ENCODE data around the gene PCCA. TPM values are rescaled to one million over a fixed set of nuclear protein-coding genes. Genes with fewer than 3 reads are reported as not detected.

PCCA gene
- total RNA-seq, 5 donors from 2014 or later (not counting 1 experiment from before 2014, with no cell fraction given), result 7.6 to 16.8 (median 10.2) TPM

DNA sequence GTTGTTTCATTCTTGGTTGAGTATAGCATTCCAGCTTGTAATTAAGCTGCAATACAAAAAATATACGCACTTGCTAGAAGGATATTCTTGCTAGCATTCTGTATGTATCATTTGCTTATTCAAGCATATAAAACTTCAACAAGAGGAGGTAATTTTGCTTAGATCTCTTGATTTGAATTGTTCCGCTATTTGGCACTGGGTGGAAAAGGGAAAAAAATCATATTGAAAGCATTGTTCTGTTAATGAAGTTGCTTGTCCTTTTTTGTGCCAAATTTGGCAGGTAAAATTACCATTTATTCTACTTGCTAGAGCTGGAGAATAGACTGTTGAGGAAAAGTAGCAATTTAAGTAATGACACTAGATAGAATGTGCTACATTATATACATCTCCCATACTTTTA lies 309.5 kb downstream of the PCCA start:
- no peak for DNase-seq
- no peak for ATAC-seq (replicated peaks in 1 of 4)
- Mint-ChIP-seq H3K9me3 (peaks cover 10 to 20% (median 10%) of the 10 kb centered on the region in 3 donors), H3K27ac (no peak overlapping the region), H3K4me3 (no peak overlapping the region), H3K4me1 (peaks cover 4 to 14% (median 13%) of the 10 kb centered on the region in 3 donors), H3K36me3 (peaks cover 40% of the 10 kb centered on the region), H3K27me3 (no peaks in the 10 kb centered on the region)
- Histone ChIP-seq H3K27ac (ENCODE audit: low read length) (no peak overlapping the region), H3K9me3 (no peaks in the 10 kb centered on the region), H3K4me3 (ENCODE audit: control insufficient read depth in 1 of 2, extremely low read depth in 1 of 2, low read length in 1 of 2) (no peak overlapping the region), H3K27me3 (replicated peaks in 1 of 2; ENCODE audit: control insufficient read depth in 2 of 2, extremely low read depth in 1 of 2, insufficient read depth in 2 of 2, low read length in 1 of 2) (no peaks in the 10 kb centered on the region), H3K4me1 (ENCODE audit: control insufficient read depth in 1 of 2, extremely low read depth in 1 of 2, insufficient read depth in 2 of 2, low read length in 2 of 2) (no peaks in the 10 kb centered on the region), H3K36me3 (ENCODE audit: control insufficient read depth in 2 of 2, extremely low read depth in 1 of 2, insufficient read depth in 1 of 2, low read length in 1 of 2) (no peaks in the 10 kb centered on the region)
- CTCF ChIA-PET, result no interaction called here
- no CpG with 5 or more reads among the region's 2 CpGs for WGBS (ENCODE audit: insufficient coverage)
- POLR2A ChIA-PET, result interaction anchor here in 1 of 2 donors (0.6 kb wide), 1 partner anchor 688 kb away, joined by 3 read pairs; no protein-coding TSS in a partner anchor

GRCh38 chr13:100399455-100399854 lies 310.6 kb downstream of the PCCA start:
- no peak for ATAC-seq (replicated peaks in 1 of 4)
- Histone ChIP-seq H3K4me1 (ENCODE audit: control insufficient read depth in 1 of 2, extremely low read depth in 1 of 2, insufficient read depth in 2 of 2, low read length in 2 of 2) (no peaks in the 10 kb centered on the region), H3K27ac (ENCODE audit: low read length) (no peak overlapping the region), H3K27me3 (replicated peaks in 1 of 2; ENCODE audit: control insufficient read depth in 2 of 2, extremely low read depth in 1 of 2, insufficient read depth in 2 of 2, low read length in 1 of 2) (no peaks in the 10 kb centered on the region), H3K36me3 (ENCODE audit: control insufficient read depth in 2 of 2, extremely low read depth in 1 of 2, insufficient read depth in 1 of 2, low read length in 1 of 2) (no peaks in the 10 kb centered on the region), H3K9me3 (no peaks in the 10 kb centered on the region), H3K4me3 (ENCODE audit: control insufficient read depth in 1 of 2, extremely low read depth in 1 of 2, low read length in 1 of 2) (no peak overlapping the region)
- ChIA-PET CTCF (no interaction called here), POLR2A (no interaction called here)
- no peak for DNase-seq
- no peaks in the 10 kb centered on the region for H3K27me3 Mint-ChIP-seq
- peaks cover 3 to 5% (median 4%) of the 10 kb centered on the region in 3 donors for H3K4me1 Mint-ChIP-seq
- WGBS (ENCODE audit: insufficient coverage), result no CpG with 5 or more reads among the region's 1 CpG
- H3K9me3 Mint-ChIP-seq, result peaks cover 10 to 29% (median 14%) of the 10 kb centered on the region in 3 donors
- no peak overlapping the region for H3K27ac Mint-ChIP-seq
- H3K4me3 Mint-ChIP-seq, result no peak overlapping the region
- H3K36me3 Mint-ChIP-seq, result peaks cover 50% of the 10 kb centered on the region

- Histone ChIP-seq H3K36me3 (ENCODE audit: control insufficient read depth in 2 of 2, extremely low read depth in 1 of 2, insufficient read depth in 1 of 2, low read length in 1 of 2) (no peaks in the 10 kb centered on the region), H3K27me3 (replicated peaks in 1 of 2; ENCODE audit: control insufficient read depth in 2 of 2, extremely low read depth in 1 of 2, insufficient read depth in 2 of 2, low read length in 1 of 2) (no peaks in the 10 kb centered on the region), H3K27ac (ENCODE audit: low read length) (no peak overlapping the region), H3K9me3 (peaks cover 2% of the 10 kb centered on the region), H3K4me3 (ENCODE audit: control insufficient read depth in 1 of 2, extremely low read depth in 1 of 2, low read length in 1 of 2) (no peak overlapping the region), H3K4me1 (ENCODE audit: control insufficient read depth in 1 of 2, extremely low read depth in 1 of 2, insufficient read depth in 2 of 2, low read length in 2 of 2) (no peaks in the 10 kb centered on the region)
- H3K9me3 Mint-ChIP-seq, result peaks cover 14 to 42% (median 36%) of the 10 kb centered on the region in 3 donors
- H3K27ac Mint-ChIP-seq, result no peak overlapping the region
- 92% methylated on average over 4 of the region's 6 CpGs for WGBS (ENCODE audit: insufficient coverage)
- no peaks in the 10 kb centered on the region for H3K27me3 Mint-ChIP-seq
- ChIA-PET CTCF (no interaction called here), POLR2A (interaction anchor here in 1 of 2 donors (0.6 kb wide), 1 partner anchor 645 kb away, joined by 3 read pairs; no protein-coding TSS in a partner anchor)
- no peak overlapping the region for H3K4me3 Mint-ChIP-seq
- peaks cover 60% of the 10 kb centered on the region for H3K36me3 Mint-ChIP-seq
- DNase-seq (no peak), ATAC-seq (replicated peaks in 1 of 4) (no peak)
- H3K4me1 Mint-ChIP-seq, result peaks cover 0 to 5% (median 0%) of the 10 kb centered on the region in 3 donors
Measured at GRCh38 chr13:100403675-100404074, 314.8 kb downstream of the PCCA start.

DNA sequence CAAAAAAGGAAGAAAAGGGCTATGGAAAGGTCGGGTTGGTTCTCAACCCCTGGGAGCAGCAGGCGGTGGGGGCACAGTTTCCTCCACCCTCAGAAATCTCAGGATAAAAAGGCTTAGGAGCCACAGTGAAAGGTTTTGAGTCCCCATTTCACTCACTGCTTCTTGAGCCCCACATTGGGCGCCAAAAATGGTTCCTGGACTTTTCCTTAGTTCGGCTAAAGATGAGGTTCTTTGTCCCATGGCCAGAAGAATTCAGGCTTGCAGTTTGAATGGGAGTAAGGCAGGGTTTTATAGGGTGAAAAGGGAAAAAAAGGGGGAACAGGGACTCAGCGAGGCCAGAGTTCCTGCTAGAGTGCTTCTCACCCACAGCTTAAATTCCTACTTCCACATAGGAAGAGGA lies 320.2 kb downstream of the PCCA start:
- ChIA-PET POLR2A (no interaction called here), CTCF (no interaction called here)
- no peak overlapping the region for H3K27ac ChIP-seq (ENCODE audit: low read length)
- Mint-ChIP-seq H3K27me3 (no peaks in the 10 kb centered on the region), H3K36me3 (peaks cover 46% of the 10 kb centered on the region), H3K9me3 (peaks cover 9 to 47% (median 40%) of the 10 kb centered on the region in 3 donors), H3K4me1 (no peaks in the 10 kb centered on the region), H3K27ac (no peak overlapping the region), H3K4me3 (no peak overlapping the region)
- H3K27me3 ChIP-seq (replicated peaks in 1 of 2; ENCODE audit: control insufficient read depth in 2 of 2, extremely low read depth in 1 of 2, insufficient read depth in 2 of 2, low read length in 1 of 2), result no peaks in the 10 kb centered on the region
- no peaks in the 10 kb centered on the region for H3K4me1 ChIP-seq (ENCODE audit: control insufficient read depth in 1 of 2, extremely low read depth in 1 of 2, insufficient read depth in 2 of 2, low read length in 2 of 2)
- no peak for ATAC-seq (replicated peaks in 1 of 4)
- no peak for DNase-seq
- H3K36me3 ChIP-seq (ENCODE audit: control insufficient read depth in 2 of 2, extremely low read depth in 1 of 2, insufficient read depth in 1 of 2, low read length in 1 of 2), result no peaks in the 10 kb centered on the region
- H3K9me3 ChIP-seq, result peaks cover 9% of the 10 kb centered on the region
- H3K4me3 ChIP-seq (ENCODE audit: control insufficient read depth in 1 of 2, extremely low read depth in 1 of 2, low read length in 1 of 2), result no peak overlapping the region
- WGBS (ENCODE audit: insufficient coverage), result 100% methylated on average over 1 of the region's 5 CpGs

DNA sequence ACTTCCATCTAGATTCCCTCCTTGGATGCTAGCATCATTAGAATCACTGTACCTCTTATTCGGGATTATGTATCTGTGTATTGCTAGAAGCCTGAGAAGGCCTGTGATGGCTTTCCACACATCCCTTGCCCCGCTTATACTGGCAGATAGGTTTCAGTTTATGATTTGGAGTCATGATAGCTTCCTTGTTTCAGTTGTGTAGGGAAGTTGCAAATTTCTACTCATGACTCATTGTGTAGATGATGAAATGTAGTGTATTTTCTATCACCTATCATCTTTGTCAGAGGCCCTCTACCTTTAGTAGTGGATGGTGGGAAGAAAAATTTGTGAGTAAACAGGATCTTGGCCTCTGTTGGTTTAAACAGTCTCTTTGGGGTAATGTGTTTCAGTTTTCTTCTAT lies 334.5 kb downstream of the PCCA start:
- H3K27ac ChIP-seq (ENCODE audit: low read length), result no peak overlapping the region
- H3K9me3 Mint-ChIP-seq, result peaks cover 0 to under 1% (median under 1%) of the 10 kb centered on the region in 3 donors

DNA sequence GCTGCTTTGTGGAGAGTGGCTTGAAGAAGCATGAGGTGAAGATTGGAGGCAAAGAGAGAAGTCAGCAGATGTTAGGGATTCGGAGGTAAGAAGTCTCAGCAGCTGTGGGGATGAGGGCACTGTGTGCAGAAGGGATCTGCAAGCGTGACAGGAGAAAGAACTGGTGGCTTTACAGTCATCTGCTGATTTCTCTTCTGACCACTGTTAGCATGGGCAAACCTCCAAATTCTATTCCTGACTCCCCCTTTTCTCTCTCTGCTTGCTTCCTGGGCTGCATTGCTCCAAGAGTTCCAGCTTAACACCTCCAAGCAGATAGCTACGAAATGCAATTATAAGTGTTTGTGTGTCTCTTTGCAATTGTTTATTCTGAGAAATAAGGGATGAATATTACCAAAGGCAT lies 340.1 kb downstream of the PCCA start:
- CTCF ChIA-PET, result no interaction called here
- 100% methylated on average over 1 of the region's 3 CpGs for WGBS (ENCODE audit: insufficient coverage)
- Mint-ChIP-seq H3K36me3 (peaks cover 62% of the 10 kb centered on the region), H3K9me3 (peaks cover 0 to 6% (median 4%) of the 10 kb centered on the region in 3 donors), H3K27me3 (no peaks in the 10 kb centered on the region), H3K4me1 (peaks cover 0 to 5% (median 5%) of the 10 kb centered on the region in 3 donors), H3K4me3 (no peak overlapping the region), H3K27ac (no peak overlapping the region)
- POLR2A ChIA-PET, result interaction anchor here in 1 of 2 donors (0.6 kb wide), 1 partner anchor 15 kb away, joined by 5 read pairs; no protein-coding TSS in a partner anchor
- Histone ChIP-seq H3K9me3 (no peaks in the 10 kb centered on the region), H3K4me1 (ENCODE audit: control insufficient read depth in 1 of 2, extremely low read depth in 1 of 2, insufficient read depth in 2 of 2, low read length in 2 of 2) (no peaks in the 10 kb centered on the region), H3K36me3 (ENCODE audit: control insufficient read depth in 2 of 2, extremely low read depth in 1 of 2, insufficient read depth in 1 of 2, low read length in 1 of 2) (no peaks in the 10 kb centered on the region), H3K4me3 (ENCODE audit: control insufficient read depth in 1 of 2, extremely low read depth in 1 of 2, low read length in 1 of 2) (no peak overlapping the region), H3K27me3 (replicated peaks in 1 of 2; ENCODE audit: control insufficient read depth in 2 of 2, extremely low read depth in 1 of 2, insufficient read depth in 2 of 2, low read length in 1 of 2) (no peaks in the 10 kb centered on the region), H3K27ac (ENCODE audit: low read length) (no peak overlapping the region)
- DNase-seq, result no peak
- ATAC-seq (replicated peaks in 1 of 4), result no peak

More for the DNA sequence above, 334.5 kb downstream of the PCCA start:
- Mint-ChIP-seq H3K4me3 (no peak overlapping the region), H3K4me1 (no peaks in the 10 kb centered on the region), H3K27ac (no peak overlapping the region), H3K36me3 (peaks cover 42% of the 10 kb centered on the region), H3K27me3 (no peaks in the 10 kb centered on the region)
- Histone ChIP-seq H3K36me3 (ENCODE audit: control insufficient read depth in 2 of 2, extremely low read depth in 1 of 2, insufficient read depth in 1 of 2, low read length in 1 of 2) (no peaks in the 10 kb centered on the region), H3K4me1 (ENCODE audit: control insufficient read depth in 1 of 2, extremely low read depth in 1 of 2, insufficient read depth in 2 of 2, low read length in 2 of 2) (no peaks in the 10 kb centered on the region), H3K27me3 (replicated peaks in 1 of 2; ENCODE audit: control insufficient read depth in 2 of 2, extremely low read depth in 1 of 2, insufficient read depth in 2 of 2, low read length in 1 of 2) (no peaks in the 10 kb centered on the region), H3K4me3 (ENCODE audit: control insufficient read depth in 1 of 2, extremely low read depth in 1 of 2, low read length in 1 of 2) (no peak overlapping the region), H3K9me3 (no peaks in the 10 kb centered on the region)
- 80% methylated on average over 1 of the region's 2 CpGs for whole genome bisulfite sequencing (ENCODE audit: insufficient coverage)
- ChIA-PET CTCF (no interaction called here), POLR2A (no interaction called here)
- ATAC-seq (replicated peaks in 1 of 4) (no peak), DNase-seq (no peak)

- WGBS (ENCODE audit: insufficient coverage), result no CpG with 5 or more reads among the region's 2 CpGs
- no peak for ATAC-seq (replicated peaks in 1 of 4)
- no peak for DNase-seq
- peaks cover 0 to 8% (median 7%) of the 10 kb centered on the region in 3 donors for H3K4me1 Mint-ChIP-seq
- Histone ChIP-seq H3K36me3 (ENCODE audit: control insufficient read depth in 2 of 2, extremely low read depth in 1 of 2, insufficient read depth in 1 of 2, low read length in 1 of 2) (no peaks in the 10 kb centered on the region), H3K4me1 (ENCODE audit: control insufficient read depth in 1 of 2, extremely low read depth in 1 of 2, insufficient read depth in 2 of 2, low read length in 2 of 2) (no peaks in the 10 kb centered on the region), H3K27me3 (replicated peaks in 1 of 2; ENCODE audit: control insufficient read depth in 2 of 2, extremely low read depth in 1 of 2, insufficient read depth in 2 of 2, low read length in 1 of 2) (no peaks in the 10 kb centered on the region), H3K4me3 (ENCODE audit: control insufficient read depth in 1 of 2, extremely low read depth in 1 of 2, low read length in 1 of 2) (no peak overlapping the region), H3K27ac (ENCODE audit: low read length) (no peak overlapping the region), H3K9me3 (no peaks in the 10 kb centered on the region)
- H3K27ac Mint-ChIP-seq, result no peak overlapping the region
- peaks cover 0 to 6% (median 4%) of the 10 kb centered on the region in 3 donors for H3K9me3 Mint-ChIP-seq
- CTCF ChIA-PET, result no interaction called here
- no peak overlapping the region for H3K4me3 Mint-ChIP-seq
- peaks cover 62% of the 10 kb centered on the region for H3K36me3 Mint-ChIP-seq
- POLR2A ChIA-PET, result no interaction called here
- H3K27me3 Mint-ChIP-seq, result no peaks in the 10 kb centered on the region
Measured at GRCh38 chr13:100432611-100433010, 343.7 kb downstream of the PCCA start.

Data from T-cell (primary cell).